ENCODE results near the gene TM4SF4. TPM values are rescaled to one million over a fixed set of nuclear protein-coding genes. Genes with fewer than 3 reads are reported as not detected.
A peak's percentile ranks its signal among the peaks of the same experiment; 100 is the strongest.
"Not testable (repeated sequence)": the region's sequence is repeated elsewhere in the genome, so short reads cannot be mapped to it uniquely, and the experiment has no call there.

TM4SF4 gene
- total and polyA plus RNA-seq, 2 experiments from 2014 or later, result 0.46 TPM; not detected in 1

DNA sequence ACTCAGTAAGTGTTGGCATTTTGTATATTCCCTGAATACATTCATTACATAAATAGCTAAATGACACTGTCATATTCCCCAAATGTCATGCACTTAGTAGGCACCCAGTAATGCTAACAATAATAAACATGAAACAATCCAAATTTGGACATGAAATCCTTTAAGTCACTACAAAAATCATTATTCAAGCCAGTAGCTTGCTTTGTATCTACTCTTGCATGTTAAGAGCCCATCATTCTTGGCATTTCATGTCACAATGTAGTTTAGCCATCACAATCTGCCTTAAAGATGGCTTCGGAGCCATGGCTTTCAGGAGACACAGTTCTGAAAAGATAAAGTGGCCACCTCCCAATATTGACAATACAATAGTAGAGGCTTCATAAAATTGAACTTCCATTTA, 32.9 kb upstream of the TM4SF4 start:
- Histone ChIP-seq H3K4me3 (no peak overlapping the region), H3K36me3 (no peaks in the 10 kb centered on the region), H3K27me3 (no peaks in the 10 kb centered on the region), H3K27ac (no peak overlapping the region), H3K4me1 (ENCODE audit: low read depth) (peaks cover 28% of the 10 kb centered on the region), H3K9me3 (ENCODE audit: low read depth) (no peaks in the 10 kb centered on the region)
- DNase-seq (ENCODE audit: low read depth in 1 of 2, low spot score in 1 of 2), result no peak
- TF ChIP-seq, protein P1, sequence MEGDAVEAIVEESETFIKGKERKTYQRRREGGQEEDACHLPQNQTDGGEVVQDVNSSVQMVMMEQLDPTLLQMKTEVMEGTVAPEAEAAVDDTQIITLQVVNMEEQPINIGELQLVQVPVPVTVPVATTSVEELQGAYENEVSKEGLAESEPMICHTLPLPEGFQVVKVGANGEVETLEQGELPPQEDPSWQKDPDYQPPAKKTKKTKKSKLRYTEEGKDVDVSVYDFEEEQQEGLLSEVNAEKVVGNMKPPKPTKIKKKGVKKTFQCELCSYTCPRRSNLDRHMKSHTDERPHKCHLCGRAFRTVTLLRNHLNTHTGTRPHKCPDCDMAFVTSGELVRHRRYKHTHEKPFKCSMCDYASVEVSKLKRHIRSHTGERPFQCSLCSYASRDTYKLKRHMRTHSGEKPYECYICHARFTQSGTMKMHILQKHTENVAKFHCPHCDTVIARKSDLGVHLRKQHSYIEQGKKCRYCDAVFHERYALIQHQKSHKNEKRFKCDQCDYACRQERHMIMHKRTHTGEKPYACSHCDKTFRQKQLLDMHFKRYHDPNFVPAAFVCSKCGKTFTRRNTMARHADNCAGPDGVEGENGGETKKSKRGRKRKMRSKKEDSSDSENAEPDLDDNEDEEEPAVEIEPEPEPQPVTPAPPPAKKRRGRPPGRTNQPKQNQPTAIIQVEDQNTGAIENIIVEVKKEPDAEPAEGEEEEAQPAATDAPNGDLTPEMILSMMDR (IDR thresholded peaks at IDR 0.05; ENCODE audit: low read depth, low read length), result no peak

DNA sequence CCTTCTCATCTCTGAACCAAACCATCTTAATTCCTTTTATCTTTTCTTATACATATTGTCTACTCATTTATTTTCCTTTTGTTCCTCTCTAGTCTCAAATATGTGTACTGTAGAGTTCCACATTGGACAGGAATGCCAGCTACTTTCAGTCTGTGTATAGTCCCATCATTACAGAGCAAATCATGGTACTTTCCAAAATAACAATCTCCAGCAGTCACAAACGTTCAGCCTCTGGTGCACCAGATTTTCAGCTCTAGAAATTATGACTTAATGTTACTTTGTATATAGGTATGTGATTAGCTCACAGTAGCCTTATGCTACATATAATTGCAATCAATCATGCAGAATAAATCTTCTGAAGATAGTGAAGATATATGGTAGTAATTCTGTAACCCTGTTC, 32.5 kb upstream of the TM4SF4 start:
- H3K27me3 ChIP-seq, result no peaks in the 10 kb centered on the region
- TF ChIP-seq, protein P1 (IDR thresholded peaks at IDR 0.05; ENCODE audit: low read depth, low read length), result no peak
- H3K9me3 ChIP-seq (ENCODE audit: low read depth), result no peaks in the 10 kb centered on the region
- no peaks in the 10 kb centered on the region for H3K36me3 ChIP-seq
- no peak overlapping the region for H3K27ac ChIP-seq
- peaks cover 28% of the 10 kb centered on the region for H3K4me1 ChIP-seq (ENCODE audit: low read depth)
- DNase-seq (ENCODE audit: low read depth in 1 of 2, low spot score in 1 of 2), result no peak
- H3K4me3 ChIP-seq, result no peak overlapping the region

DNA sequence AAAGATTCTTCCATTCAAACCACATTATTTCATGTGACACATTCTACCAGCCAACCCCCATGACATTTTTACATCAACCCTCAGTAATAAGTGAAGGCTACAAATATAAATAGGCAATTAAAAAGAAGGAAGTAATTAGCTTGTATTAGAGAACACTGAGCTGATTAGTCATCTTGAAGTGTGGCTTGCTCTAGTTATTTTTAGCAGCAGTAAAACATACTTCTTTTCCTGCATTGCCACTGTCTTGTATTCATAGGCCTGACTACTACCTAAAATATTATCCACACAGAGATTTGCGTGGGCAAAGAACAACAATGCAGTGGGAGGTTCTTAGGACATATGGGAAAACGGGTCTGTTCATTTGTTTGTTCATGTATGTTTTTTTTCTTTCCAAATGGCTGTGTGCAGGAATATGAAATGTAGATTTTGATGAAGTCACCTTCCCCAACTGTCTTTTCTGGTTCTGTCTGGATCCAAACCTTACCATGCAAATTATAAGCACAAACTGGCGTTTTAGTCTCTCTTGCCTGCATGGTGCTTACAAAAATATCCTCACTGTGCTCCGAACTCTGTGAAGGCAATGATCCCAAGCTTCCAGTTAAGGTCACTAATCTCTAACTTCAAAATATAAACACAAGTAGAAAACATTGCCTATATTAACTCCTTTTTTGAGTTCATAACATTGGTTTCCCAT, 31.5 kb upstream of the TM4SF4 start:
- TF ChIP-seq, protein P1 (IDR thresholded peaks at IDR 0.05; ENCODE audit: low read depth, low read length), result no peak
- H3K4me3 ChIP-seq, result no peak overlapping the region
- no peaks in the 10 kb centered on the region for H3K27me3 ChIP-seq
- peak in 1 of 2 donors; percentile 55 for DNase-seq (ENCODE audit: low read depth in 1 of 2, low spot score in 1 of 2)
- H3K36me3 ChIP-seq, result no peaks in the 10 kb centered on the region
- H3K27ac ChIP-seq, result peak overlapping the region; percentile 50
- H3K9me3 ChIP-seq (ENCODE audit: low read depth), result no peaks in the 10 kb centered on the region
- H3K4me1 ChIP-seq (ENCODE audit: low read depth), result peaks cover 28% of the 10 kb centered on the region

DNA sequence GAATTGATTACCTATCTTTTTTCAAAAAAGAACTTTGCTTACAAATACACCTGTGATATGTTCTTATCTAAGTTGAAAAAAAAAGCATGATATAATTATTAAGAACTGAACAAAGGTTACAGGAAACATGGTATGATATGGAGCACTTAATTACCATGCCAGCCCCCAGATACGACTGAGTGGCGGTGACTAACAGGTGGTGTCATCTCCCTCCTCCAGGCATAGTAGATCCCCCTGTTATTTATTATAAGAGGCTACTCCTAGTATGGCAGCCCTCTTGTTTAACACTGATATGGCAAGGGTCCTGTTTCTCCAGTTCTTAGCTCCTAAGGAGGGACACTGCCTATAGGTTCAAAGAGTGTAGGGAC, 31.0 kb upstream of the TM4SF4 start:
- TF ChIP-seq, protein P1 (IDR thresholded peaks at IDR 0.05; ENCODE audit: low read depth, low read length), result no peak
- Histone ChIP-seq H3K9me3 (ENCODE audit: low read depth) (no peaks in the 10 kb centered on the region), H3K4me3 (no peak overlapping the region), H3K4me1 (ENCODE audit: low read depth) (peaks cover 28% of the 10 kb centered on the region), H3K36me3 (no peaks in the 10 kb centered on the region), H3K27me3 (no peaks in the 10 kb centered on the region), H3K27ac (no peak overlapping the region)
- DNase-seq (ENCODE audit: low read depth in 1 of 2, low spot score in 1 of 2), result no peak

DNA sequence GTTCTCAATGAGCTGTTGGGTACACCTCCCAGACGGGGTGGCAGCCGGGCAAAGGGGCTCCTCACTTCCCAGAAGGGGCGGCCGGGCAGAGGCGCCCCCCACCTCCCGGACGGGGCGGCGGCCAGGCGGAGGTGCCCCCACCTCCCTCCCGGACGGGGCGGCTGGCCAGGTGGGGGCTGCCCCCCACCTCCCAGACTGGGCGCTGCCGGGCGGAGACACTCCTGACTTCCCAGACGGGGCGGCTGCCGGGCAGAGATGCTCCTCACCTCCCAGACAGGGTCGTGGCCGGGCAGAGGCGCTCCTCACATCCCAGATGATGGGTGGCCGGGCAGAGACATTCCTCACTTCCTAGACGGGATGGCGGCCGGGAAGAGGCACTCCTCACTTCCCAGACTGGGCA, 29.6 kb upstream of the TM4SF4 start:
- H3K9me3 ChIP-seq (ENCODE audit: low read depth); H3K27ac ChIP-seq; H3K36me3 ChIP-seq; H3K4me3 ChIP-seq; DNase-seq (ENCODE audit: low read depth in 1 of 2, low spot score in 1 of 2); H3K27me3 ChIP-seq: not testable (repeated sequence)
- H3K4me1 ChIP-seq (ENCODE audit: low read depth), result peaks cover 33% of the 10 kb centered on the region

DNA sequence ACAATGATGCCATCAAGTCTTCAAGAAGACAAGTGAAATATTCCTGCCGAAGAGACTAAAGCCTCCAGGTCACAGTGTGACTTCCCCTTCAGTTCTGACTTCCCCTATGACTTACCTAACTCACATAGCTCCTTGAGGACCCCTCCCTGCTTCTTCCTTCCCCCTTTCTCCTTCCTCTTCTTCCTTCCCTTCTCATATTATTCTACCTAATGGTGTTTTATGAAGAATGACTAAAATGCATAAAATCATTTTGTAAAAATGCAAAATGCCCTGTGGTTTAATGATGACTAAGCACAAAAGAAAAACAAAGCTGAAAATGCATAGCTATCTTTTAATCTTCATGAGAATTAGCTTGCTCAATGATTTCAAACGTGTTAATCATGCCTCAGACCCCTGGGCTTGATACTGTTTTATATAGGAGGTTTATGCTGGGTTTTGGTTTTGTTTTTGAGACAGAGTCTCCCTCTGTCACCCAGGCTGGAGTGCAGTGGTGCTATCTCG, 26.1 kb upstream of the TM4SF4 start:
- H3K4me3 ChIP-seq, result no peak overlapping the region
- H3K9me3 ChIP-seq (ENCODE audit: low read depth), result no peaks in the 10 kb centered on the region
- H3K4me1 ChIP-seq (ENCODE audit: low read depth), result peaks cover 9% of the 10 kb centered on the region
- no peaks in the 10 kb centered on the region for H3K36me3 ChIP-seq
- H3K27ac ChIP-seq, result no peak overlapping the region
- TF ChIP-seq, protein P1 (IDR thresholded peaks at IDR 0.05; ENCODE audit: low read depth, low read length), result no peak
- peak in 1 of 2 donors; percentile 61 for DNase-seq (ENCODE audit: low read depth in 1 of 2, low spot score in 1 of 2)
- no peaks in the 10 kb centered on the region for H3K27me3 ChIP-seq

All from cardiac muscle cell (in vitro differentiated cells and primary cell).